Measurements from ENCODE around the gene ARHGEF16. TPM values are rescaled to one million over a fixed set of nuclear protein-coding genes. Genes with fewer than 3 reads are reported as not detected.

ARHGEF16 gene
- total and polyA plus RNA-seq, 2 experiments from 2014 or later = 24.8 to 36.2 TPM

DNA sequence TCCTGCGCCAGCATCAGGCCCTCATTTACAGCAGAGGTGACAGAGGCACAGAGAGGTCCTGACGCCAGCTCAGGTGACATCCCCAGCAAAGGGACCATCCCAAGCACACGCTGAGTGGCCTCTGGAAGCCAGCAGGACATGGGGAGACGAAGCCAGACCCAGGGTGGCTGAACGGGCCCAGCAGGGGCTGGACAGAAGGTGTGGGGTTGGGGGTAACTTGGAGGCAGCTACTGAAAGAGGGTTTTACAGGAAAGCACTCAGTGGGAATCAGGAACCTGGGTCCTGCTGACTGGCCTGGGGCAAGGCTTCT is 1.6 kb upstream of the ARHGEF16 start:
- Histone ChIP-seq H3K9me2 (replicated peaks; ENCODE audit: insufficient read depth) (no peaks in the 10 kb centered on the region), H4K20me1 (ENCODE audit: insufficient read depth, poor library complexity, severe bottlenecking) (no peaks in the 10 kb centered on the region), H3K27me3 (no peaks in the 10 kb centered on the region), H3K79me2 (peaks cover 11% of the 10 kb centered on the region), H3K4me2 (no peak overlapping the region), H3K4me1 (ENCODE audit: insufficient read depth) (peaks cover 18% of the 10 kb centered on the region), H3K27ac (no peak overlapping the region), H3K36me3 (replicated peaks; ENCODE audit: insufficient read depth, low read depth) (no peaks in the 10 kb centered on the region), H3K4me3 (no peak overlapping the region), H3K9me3 (ENCODE audit: low read depth) (no peaks in the 10 kb centered on the region), H2AFZ (no peak overlapping the region)
- DNase-seq (ENCODE audit: low spot score) = no peak
- WGBS (ENCODE audit: low lambda C conversion rate, missing lambda C conversion rate) = 44% methylated on average over 5 of the region's 5 CpGs
- TF ChIP-seq EZH2phosphoT487 (IDR thresholded peaks at IDR 0.05; ENCODE audit: low read depth, severe bottlenecking, unreplicated experiment) = no peak
- no peak for TF ChIP-seq EZH2 (IDR thresholded peaks at IDR 0.05; ENCODE audit: borderline replicate concordance)
- TF ChIP-seq, protein P1, sequence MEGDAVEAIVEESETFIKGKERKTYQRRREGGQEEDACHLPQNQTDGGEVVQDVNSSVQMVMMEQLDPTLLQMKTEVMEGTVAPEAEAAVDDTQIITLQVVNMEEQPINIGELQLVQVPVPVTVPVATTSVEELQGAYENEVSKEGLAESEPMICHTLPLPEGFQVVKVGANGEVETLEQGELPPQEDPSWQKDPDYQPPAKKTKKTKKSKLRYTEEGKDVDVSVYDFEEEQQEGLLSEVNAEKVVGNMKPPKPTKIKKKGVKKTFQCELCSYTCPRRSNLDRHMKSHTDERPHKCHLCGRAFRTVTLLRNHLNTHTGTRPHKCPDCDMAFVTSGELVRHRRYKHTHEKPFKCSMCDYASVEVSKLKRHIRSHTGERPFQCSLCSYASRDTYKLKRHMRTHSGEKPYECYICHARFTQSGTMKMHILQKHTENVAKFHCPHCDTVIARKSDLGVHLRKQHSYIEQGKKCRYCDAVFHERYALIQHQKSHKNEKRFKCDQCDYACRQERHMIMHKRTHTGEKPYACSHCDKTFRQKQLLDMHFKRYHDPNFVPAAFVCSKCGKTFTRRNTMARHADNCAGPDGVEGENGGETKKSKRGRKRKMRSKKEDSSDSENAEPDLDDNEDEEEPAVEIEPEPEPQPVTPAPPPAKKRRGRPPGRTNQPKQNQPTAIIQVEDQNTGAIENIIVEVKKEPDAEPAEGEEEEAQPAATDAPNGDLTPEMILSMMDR (IDR thresholded peaks at IDR 0.05; ENCODE audit: poor library complexity) = no peak

DNA sequence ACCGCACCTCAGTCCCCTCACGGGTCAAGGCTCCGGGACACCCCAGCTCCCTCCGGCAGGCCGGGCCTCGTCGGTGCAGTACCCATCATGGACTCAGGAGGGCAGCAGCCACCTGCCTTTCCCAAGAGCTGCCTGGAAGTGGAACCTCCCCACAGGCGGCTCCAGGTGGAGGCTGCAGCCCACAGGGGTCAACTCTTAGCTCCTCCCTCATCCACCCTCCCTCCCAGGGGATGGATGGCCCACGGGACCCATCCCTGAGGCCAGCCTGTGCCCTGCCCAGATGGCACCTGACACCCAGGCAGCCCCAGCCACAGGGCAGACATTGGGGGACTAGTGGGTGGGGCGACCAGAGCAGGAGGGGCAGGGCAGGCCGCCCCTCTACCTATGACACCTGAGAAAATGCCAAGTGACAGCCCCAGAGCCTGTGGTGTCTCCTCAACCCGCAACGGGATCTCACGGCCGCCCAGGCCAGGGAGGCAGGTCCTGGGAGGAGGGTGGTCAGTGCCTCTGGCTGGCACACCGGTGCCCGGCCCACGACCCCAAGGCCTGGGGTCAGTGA is 1.2 kb upstream of the ARHGEF16 start:
- 38% methylated on average over 18 of the region's 18 CpGs for WGBS (ENCODE audit: low lambda C conversion rate, missing lambda C conversion rate)
- Histone ChIP-seq H4K20me1 (ENCODE audit: insufficient read depth, poor library complexity, severe bottlenecking) (no peaks in the 10 kb centered on the region), H3K4me2 (peak overlapping the region; percentile 93), H2AFZ (no peak overlapping the region), H3K36me3 (replicated peaks; ENCODE audit: insufficient read depth, low read depth) (no peaks in the 10 kb centered on the region), H3K4me3 (no peak overlapping the region), H3K79me2 (peaks cover 11% of the 10 kb centered on the region), H3K27ac (peak overlapping the region; percentile 94), H3K4me1 (ENCODE audit: insufficient read depth) (peaks cover 23% of the 10 kb centered on the region), H3K9me3 (ENCODE audit: low read depth) (no peaks in the 10 kb centered on the region), H3K9me2 (replicated peaks; ENCODE audit: insufficient read depth) (no peaks in the 10 kb centered on the region), H3K27me3 (no peaks in the 10 kb centered on the region)
- TF ChIP-seq, protein P1 (IDR thresholded peaks at IDR 0.05; ENCODE audit: poor library complexity) = peak; percentile 88
- TF ChIP-seq EZH2phosphoT487 (IDR thresholded peaks at IDR 0.05; ENCODE audit: low read depth, severe bottlenecking, unreplicated experiment) (no peak), EZH2 (IDR thresholded peaks at IDR 0.05; ENCODE audit: borderline replicate concordance) (no peak)
- DNase-seq (ENCODE audit: low spot score) = peak; percentile 90

DNA sequence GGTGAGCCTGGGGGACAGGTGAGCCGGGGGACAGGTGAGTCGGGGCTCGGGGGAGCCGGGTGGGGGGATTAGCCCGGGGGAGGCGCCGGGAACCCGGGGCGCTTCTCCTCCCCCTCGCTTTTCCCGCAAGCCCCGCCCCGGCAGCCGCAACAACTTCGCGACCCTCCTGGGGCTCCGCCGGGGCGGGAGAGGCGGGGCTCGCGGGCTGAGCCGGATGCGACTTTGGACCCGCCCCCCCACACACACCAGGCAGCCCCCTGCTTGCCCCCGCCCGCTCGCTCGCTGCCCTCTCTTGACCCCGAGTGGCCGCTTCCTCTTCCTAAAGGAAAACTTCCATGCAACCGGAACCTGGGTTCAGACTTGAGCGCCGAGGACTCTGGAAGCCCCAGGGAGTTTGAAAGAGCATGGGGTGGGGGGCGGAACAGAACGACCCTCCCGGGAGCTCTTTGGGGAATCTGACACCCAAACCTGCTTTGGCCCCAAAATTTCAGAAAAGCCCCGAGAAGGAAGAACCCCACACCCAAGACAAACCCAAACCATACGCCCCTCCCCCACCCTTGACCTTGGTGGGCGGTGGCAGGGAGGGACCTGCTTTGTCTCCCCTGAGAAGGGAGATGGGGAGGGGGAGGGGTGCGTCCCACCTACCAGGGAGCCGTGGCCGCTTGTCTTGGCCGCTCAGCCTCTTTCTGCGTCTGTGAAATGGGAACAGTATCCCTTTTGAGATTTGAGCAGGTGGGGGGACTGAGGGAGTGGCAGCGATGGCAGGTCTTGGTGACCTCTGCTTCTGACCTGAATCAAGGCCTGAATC is 550 bp downstream of the ARHGEF16 start:
- no peaks in the 10 kb centered on the region for H3K9me3 ChIP-seq (ENCODE audit: low read depth)
- 13% methylated on average over 18 of the region's 46 CpGs for WGBS (ENCODE audit: low lambda C conversion rate, missing lambda C conversion rate)
- H3K36me3 ChIP-seq (replicated peaks; ENCODE audit: insufficient read depth, low read depth) = no peaks in the 10 kb centered on the region
- H2AFZ ChIP-seq = peak overlapping the region; percentile 21
- peaks cover 40% of the 10 kb centered on the region for H3K4me1 ChIP-seq (ENCODE audit: insufficient read depth)
- no peaks in the 10 kb centered on the region for H3K27me3 ChIP-seq
- H3K4me3 ChIP-seq = peak overlapping the region; percentile 56
- TF ChIP-seq EZH2phosphoT487 (IDR thresholded peaks at IDR 0.05; ENCODE audit: low read depth, severe bottlenecking, unreplicated experiment) (no peak), EZH2 (IDR thresholded peaks at IDR 0.05; ENCODE audit: borderline replicate concordance) (no peak)
- TF ChIP-seq, protein P1 (IDR thresholded peaks at IDR 0.05; ENCODE audit: poor library complexity) = no peak
- H3K27ac ChIP-seq = peak overlapping the region; percentile 98
- H4K20me1 ChIP-seq (ENCODE audit: insufficient read depth, poor library complexity, severe bottlenecking) = no peaks in the 10 kb centered on the region
- DNase-seq (ENCODE audit: low spot score) = peak; percentile 84
- H3K79me2 ChIP-seq = peaks cover 11% of the 10 kb centered on the region
- peak overlapping the region; percentile 93 for H3K4me2 ChIP-seq
- no peaks in the 10 kb centered on the region for H3K9me2 ChIP-seq (replicated peaks; ENCODE audit: insufficient read depth)
